Heart left ventricle (tissue), 16 donors: ENCODE measurements around the gene MON2. TPM values are rescaled to one million over a fixed set of nuclear protein-coding genes. Genes with fewer than 3 reads are reported as not detected.

Source experiments
- ATAC-seq, 4 donors: fragments of 200-7000 bp; cut with Tn5 transposase; one replicate each; pipeline ENCODE4 v1.9.1; 2020 to 2022; ENCODE audit warnings: moderate library complexity in 4 of 4, mild to moderate bottlenecking in 3 of 4, moderate number of reproducible peaks in 1 of 4
- DNase-seq, 5 donors: peaks; one replicate each; pipeline ENCODE4 v3.0.0-alpha.2; 2020
- H3K27ac ChIP-seq, 12 donors: fragments of 200-600 bp; sonication (generic) in 4 of 12; one replicate each; pipeline versions ENCODE4 v1.5.0 to v1.8.0; 2016 to 2022; ENCODE audit warnings: mild to moderate bottlenecking in 2 of 12
- H3K27me3 ChIP-seq, 9 donors: fragments of 200-600 bp; sonication (generic) in 2 of 9; one replicate each; pipeline versions ENCODE4 v1.5.1 to v1.8.0; 2016 to 2022; ENCODE audit warnings: mild to moderate bottlenecking in 3 of 9
- H3K36me3 ChIP-seq, 9 donors: fragments of 200-600 bp; sonication (generic) in 2 of 9; one replicate each; pipeline versions ENCODE4 v1.5.0 to v1.8.0; 2018 to 2022; ENCODE audit warnings: mild to moderate bottlenecking in 2 of 9
- H3K4me1 ChIP-seq, 12 donors: fragments of 200-600 bp; sonication (generic) in 4 of 12; one replicate each; pipeline versions ENCODE4 v1.5.0 to v1.8.0; 2016 to 2022; ENCODE audit warnings: mild to moderate bottlenecking in 3 of 12
- H3K4me3 ChIP-seq, 12 donors: fragments of 200-600 bp; sonication (generic) in 4 of 12; one replicate each; pipeline versions ENCODE4 v1.5.0 to v1.8.0; 2017 to 2022; ENCODE audit warnings: mild to moderate bottlenecking in 9 of 12, moderate library complexity in 4 of 12
- H3K9me3 ChIP-seq, 12 donors: fragments of 200-600 bp; sonication (generic) in 4 of 12; one replicate each; pipeline versions ENCODE4 v1.5.0 to v1.8.0; 2016 to 2022; ENCODE audit warnings: mild to moderate bottlenecking in 1 of 12
- POLR2A ChIP-seq, 2 donors: fragments of 450-650 bp; IDR thresholded peaks; one replicate each; pipeline ENCODE4 v1.6.1; 2017; ENCODE audit warnings: antibody characterized with exemption in 2 of 2, mild to moderate bottlenecking in 2 of 2, moderate library complexity in 2 of 2
- WGBS, 4 donors: extraction: QIAGEN DNeasy Blood & Tissue Kit in 2 of 4; methylation state at CpG; one replicate each; pipeline versions ENCODE4 v1.1.5 to v1.1.7; 2013 to 2018; 5-methylcytosine and 5-hydroxymethylcytosine counted together
- intact Hi-C, 10 donors: fragments of 100-400 bp; cut with DNase I; formaldehyde crosslinking; loops; one replicate each; pipeline versions ENCODE4 v1.11.1 to v1.14.2; 2022
- polyA plus RNA-seq, 2 donors: library from polyadenylated mRNA; stranded (reverse); fragments of 200-250 nt; gene quantifications; one replicate each; pipeline ENCODE4 v1.2.3, GENCODE V29; 2013
- total RNA-seq, 9 donors: library from RNA; depleted of rRNA in 2 of 9; stranded (reverse); fragments of >200 nt in 2 of 9; fragmentation: NEBNext Ultra II Directional in 3 of 9; extraction: Animal tissue kit (Norgen Biotek cat#: 25700) in 3 of 9; gene quantifications; one replicate each; pipeline versions ENCODE4 v1.1.0 to v1.2.4, GENCODE V29; 2016 to 2023
- TF ChIP-seq, protein P1 (sequence below), 12 donors: fragments of 200-600 bp; sonication (generic) in 4 of 12; IDR thresholded peaks; one replicate each; pipeline versions ENCODE4 v1.5.0 to v1.8.0; 2018 to 2022; ENCODE audit warnings: antibody characterized with exemption in 12 of 12, mild to moderate bottlenecking in 5 of 12
- donor health status: ischemic (EF 13 %, LVEDD 7.1; RV severe dilation, severe dysfunction).
- donor health status: healthy with polysubstance abuse.
- donor health status: DM: no; HTN: yes; CAD: no.
- donor health status: DM: no; HTN: no; CAD: no.
- donor health status: ischemic (EF 25% LVEDD 6.9; RV normal size, moderate dysfunction).
- donor health status: ischemic (EF 25% LVEDD 5.7; RV mildly dilated, moderate dysfunction).
- donor health status: healthy.
- donor health status: DM: yes; HTN: yes; CAD: no.
- donor health status: ischemic (EF 35%, LVEDD 5.7; RV mildly dilated, moderate dysfunction).
- donor health status: nonischemic (EF 11% LVEDD 7.7; RV severe dilation, severe dysfunction).
- donor health status: DM: yes; HTN: yes; CAD: no.
- donor health status: PGD.
- donor health status: ischemic (EF 29% LVEDD 5.4; RV normal size, mild dysfunction).
- donor health status: nonischemic (EF 23%, LVEDD 6.1; RV moderate dilation, normal function).

Gene MON2
- total and polyA plus RNA-seq, 11 donors, result 8.7 to 30.6 (median 17.0) TPM

DNA sequence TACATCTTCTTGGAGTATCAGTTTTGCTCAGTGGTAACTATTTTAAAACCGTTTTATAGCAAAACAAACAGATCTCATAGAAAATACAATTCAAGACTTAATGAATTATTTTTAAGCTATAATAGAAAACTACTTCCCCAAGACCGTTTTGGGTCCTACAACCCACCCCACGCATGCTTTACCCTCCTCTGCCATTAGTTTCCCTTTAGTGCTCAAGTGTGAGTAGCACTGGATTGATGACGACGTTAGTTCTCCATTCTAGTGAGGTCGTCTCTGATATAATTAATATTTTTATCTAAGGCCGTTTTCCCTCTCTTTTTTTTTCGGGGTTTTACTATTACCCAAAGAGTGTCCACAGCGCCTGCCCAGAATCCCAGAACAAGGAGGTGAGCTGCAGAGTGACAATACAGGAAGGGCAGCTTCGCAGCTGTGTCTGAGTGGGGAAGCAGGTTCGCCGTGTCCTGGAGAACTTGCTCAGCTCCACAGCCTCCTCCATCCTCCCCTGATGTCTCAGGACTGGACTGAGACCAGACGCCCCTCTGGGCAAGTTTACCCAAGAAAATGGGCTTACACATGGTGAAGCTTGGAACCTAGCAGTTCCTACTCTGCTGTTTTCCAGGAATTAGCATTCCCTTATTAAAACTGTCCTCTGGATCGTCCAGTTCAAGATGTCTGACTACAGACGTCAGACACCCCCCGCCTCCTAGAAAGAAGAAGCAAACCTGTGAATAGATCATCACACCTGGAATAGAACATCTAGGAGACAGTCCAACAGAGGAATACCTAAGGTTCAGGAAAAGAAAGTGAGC lies 31.9 kb upstream of the MON2 start:
- Histone ChIP-seq H3K27me3 (peaks cover 0 to 47% (median 16%) of the 10 kb centered on the region in 9 donors), H3K36me3 (no peaks in the 10 kb centered on the region), H3K4me1 (peaks cover 0 to 18% (median 9%) of the 10 kb centered on the region in 12 donors), H3K27ac (no peak overlapping the region), H3K9me3 (peaks cover 0 to 3% (median 0%) of the 10 kb centered on the region in 12 donors), H3K4me3 (peak overlapping the region in 11 of 12 donors; percentile 30 to 63 (median 51))
- 34 to 47% (median 41%) methylated on average over 15 to 16 of the region's 16 CpGs for WGBS, 4 donors
- intact Hi-C loops, result loop anchor here in 9 of 10 donors (5.0 to 10.0 kb wide), 7 partner anchors 148 to 633 kb away; no protein-coding TSS in a partner anchor
- no peak for TF ChIP-seq POLR2A (IDR thresholded peaks at IDR 0.05)
- TF ChIP-seq, protein P1, sequence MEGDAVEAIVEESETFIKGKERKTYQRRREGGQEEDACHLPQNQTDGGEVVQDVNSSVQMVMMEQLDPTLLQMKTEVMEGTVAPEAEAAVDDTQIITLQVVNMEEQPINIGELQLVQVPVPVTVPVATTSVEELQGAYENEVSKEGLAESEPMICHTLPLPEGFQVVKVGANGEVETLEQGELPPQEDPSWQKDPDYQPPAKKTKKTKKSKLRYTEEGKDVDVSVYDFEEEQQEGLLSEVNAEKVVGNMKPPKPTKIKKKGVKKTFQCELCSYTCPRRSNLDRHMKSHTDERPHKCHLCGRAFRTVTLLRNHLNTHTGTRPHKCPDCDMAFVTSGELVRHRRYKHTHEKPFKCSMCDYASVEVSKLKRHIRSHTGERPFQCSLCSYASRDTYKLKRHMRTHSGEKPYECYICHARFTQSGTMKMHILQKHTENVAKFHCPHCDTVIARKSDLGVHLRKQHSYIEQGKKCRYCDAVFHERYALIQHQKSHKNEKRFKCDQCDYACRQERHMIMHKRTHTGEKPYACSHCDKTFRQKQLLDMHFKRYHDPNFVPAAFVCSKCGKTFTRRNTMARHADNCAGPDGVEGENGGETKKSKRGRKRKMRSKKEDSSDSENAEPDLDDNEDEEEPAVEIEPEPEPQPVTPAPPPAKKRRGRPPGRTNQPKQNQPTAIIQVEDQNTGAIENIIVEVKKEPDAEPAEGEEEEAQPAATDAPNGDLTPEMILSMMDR (IDR thresholded peaks at IDR 0.05), result no peak
- ATAC-seq (peak in 1 of 4 donors; percentile 9), DNase-seq (no peak)

DNA sequence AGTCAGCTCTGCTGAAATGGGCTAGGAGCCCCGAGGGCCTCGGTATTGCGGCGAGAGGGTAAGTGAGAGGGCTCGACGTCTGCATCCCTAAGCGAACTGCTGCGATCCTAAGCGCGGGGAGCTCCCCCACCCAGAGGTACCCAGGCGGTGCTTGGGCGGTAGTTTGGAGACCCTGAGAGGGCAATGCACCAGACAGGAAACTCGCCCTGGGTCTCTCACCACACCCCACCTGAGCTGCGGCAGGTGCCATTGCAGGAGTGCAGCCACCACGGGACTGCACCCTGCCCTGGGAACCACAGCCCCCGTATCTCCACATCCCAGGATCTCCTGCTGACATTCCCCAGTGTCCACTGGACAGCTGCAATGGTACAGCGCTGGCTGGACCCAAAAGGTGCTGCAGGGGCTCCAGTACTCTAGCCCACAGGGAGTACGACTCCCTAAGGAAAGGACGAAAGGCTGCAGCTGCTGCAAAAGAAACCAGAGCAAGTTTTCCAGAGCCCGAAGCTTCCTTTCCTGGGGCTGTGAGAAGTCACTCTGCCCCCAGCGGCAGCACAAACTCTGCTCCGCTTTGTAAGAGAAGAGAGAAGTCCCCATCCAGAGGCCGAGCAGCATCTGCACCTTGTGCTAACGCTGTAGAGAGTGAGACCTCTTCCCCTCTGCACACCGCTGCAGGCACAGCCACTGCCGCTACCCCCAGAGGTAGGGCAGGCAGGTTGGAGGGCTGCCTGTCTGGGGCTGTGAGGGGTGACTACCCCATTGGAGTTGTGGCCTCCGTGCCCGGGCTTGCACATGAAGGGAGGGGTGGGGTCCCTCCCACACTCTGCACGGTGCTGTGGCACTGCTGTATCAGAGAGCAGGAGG lies 31.1 kb upstream of the MON2 start:
- ATAC-seq (peak; percentile 33 to 89 (median 84)), DNase-seq (peak; percentile 38 to 71 (median 47))
- 2 to 3% (median 2%) methylated on average over 26 to 29 of the region's 29 CpGs for WGBS, 4 donors
- Histone ChIP-seq H3K27ac (no peak overlapping the region), H3K27me3 (peaks cover 0 to 38% (median 16%) of the 10 kb centered on the region in 9 donors), H3K9me3 (peaks cover 0 to 2% (median 0%) of the 10 kb centered on the region in 12 donors), H3K36me3 (no peaks in the 10 kb centered on the region), H3K4me3 (peak overlapping the region in 11 of 12 donors; percentile 30 to 63 (median 51)), H3K4me1 (peaks cover 0 to 18% (median 9%) of the 10 kb centered on the region in 12 donors)
- TF ChIP-seq, protein P1 (IDR thresholded peaks at IDR 0.05), result peak in 11 of 12 donors; percentile 25 to 64 (median 40)
- no peak for TF ChIP-seq POLR2A (IDR thresholded peaks at IDR 0.05)
- intact Hi-C loops, result loop anchor here in 9 of 10 donors (5.0 to 10.0 kb wide), 7 partner anchors 147 to 632 kb away; no protein-coding TSS in a partner anchor

DNA sequence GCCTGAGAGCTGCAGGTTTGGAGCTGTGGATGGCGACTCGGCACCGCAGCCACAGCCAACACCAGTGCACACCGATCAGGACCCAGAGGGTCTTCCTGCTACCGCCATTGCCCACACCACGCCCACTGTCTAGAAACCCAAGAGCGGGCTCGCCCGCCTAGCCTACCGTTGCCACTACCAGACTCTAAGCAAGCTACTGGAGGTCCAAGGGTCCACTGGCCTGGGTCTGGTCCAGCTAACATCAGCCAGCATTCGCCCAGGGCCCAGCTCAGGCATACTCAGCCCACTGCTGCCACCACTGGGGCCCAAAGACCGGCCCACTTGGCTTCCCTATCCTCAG lies 30.5 kb upstream of the MON2 start:
- intact Hi-C loops, result loop anchor here in 9 of 10 donors (5.0 to 10.0 kb wide), 7 partner anchors 146 to 631 kb away; no protein-coding TSS in a partner anchor
- DNase-seq (peak in 2 of 5 donors; percentile 5 to 56), ATAC-seq (peak in 1 of 4 donors; percentile 32)

More for the DNA sequence above, 30.5 kb upstream of the MON2 start:
- Histone ChIP-seq H3K4me1 (peaks cover 0 to 18% (median 9%) of the 10 kb centered on the region in 12 donors), H3K9me3 (peaks cover 0 to 8% (median 1%) of the 10 kb centered on the region in 12 donors), H3K27ac (no peak overlapping the region), H3K4me3 (peak overlapping the region in 4 of 12 donors; percentile 53 to 63 (median 56)), H3K27me3 (peaks cover 0 to 33% (median 11%) of the 10 kb centered on the region in 9 donors), H3K36me3 (no peaks in the 10 kb centered on the region)
- WGBS, 4 donors, result 63 to 77% (median 69%) methylated on average over 11 to 12 of the region's 12 CpGs
- TF ChIP-seq, protein P1 (IDR thresholded peaks at IDR 0.05), result no peak
- TF ChIP-seq POLR2A (IDR thresholded peaks at IDR 0.05), result no peak
